ENCODE results near the gene ZMPSTE24.

DNA sequence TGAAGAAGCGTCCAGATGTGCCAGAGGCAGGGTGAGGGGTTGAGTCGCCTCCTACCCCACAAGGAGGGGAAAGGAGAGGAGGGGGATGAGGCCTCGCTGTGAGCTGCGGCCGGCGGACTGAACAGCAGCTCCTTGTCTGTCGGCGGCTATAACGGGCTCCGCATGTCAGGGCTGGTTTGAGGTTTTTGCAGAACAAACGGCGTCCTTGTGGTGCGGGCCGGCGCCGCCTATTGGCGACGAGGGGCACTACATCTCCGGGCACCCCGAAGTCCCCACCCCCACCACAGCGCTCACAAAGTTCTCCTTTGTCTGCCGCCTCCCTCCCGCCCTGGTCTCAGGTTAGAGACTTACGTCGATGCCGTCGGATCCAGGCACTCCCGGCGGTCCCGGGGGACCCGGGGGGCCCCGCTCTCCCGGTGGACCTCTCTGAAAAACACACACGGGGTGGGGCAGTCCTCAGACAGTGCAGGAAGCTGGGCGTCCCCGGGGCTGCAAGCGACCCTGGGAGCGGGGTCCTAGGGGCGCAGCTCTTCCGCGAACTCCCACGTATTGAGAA is 57.3 kb downstream of the ZMPSTE24 start:
- no peak for TF ChIP-seq EZH2phosphoT487 (IDR thresholded peaks at IDR 0.05; ENCODE audit: borderline replicate concordance, low read length)
- TF ChIP-seq, protein P1, sequence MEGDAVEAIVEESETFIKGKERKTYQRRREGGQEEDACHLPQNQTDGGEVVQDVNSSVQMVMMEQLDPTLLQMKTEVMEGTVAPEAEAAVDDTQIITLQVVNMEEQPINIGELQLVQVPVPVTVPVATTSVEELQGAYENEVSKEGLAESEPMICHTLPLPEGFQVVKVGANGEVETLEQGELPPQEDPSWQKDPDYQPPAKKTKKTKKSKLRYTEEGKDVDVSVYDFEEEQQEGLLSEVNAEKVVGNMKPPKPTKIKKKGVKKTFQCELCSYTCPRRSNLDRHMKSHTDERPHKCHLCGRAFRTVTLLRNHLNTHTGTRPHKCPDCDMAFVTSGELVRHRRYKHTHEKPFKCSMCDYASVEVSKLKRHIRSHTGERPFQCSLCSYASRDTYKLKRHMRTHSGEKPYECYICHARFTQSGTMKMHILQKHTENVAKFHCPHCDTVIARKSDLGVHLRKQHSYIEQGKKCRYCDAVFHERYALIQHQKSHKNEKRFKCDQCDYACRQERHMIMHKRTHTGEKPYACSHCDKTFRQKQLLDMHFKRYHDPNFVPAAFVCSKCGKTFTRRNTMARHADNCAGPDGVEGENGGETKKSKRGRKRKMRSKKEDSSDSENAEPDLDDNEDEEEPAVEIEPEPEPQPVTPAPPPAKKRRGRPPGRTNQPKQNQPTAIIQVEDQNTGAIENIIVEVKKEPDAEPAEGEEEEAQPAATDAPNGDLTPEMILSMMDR (IDR thresholded peaks at IDR 0.05; ENCODE audit: low read depth, low read length, poor library complexity, severe bottlenecking), result peak; percentile 80
